GM19023 (cell line): ENCODE data around the gene WIZ.

ENCODE experiments used
- ATAC-seq: cut with Tn5 transposase; IDR thresholded peaks from one replicate; pipeline ENCODE4 v1.9.1; 2021; ENCODE audit warnings: mild to moderate bottlenecking, moderate library complexity; ENCODE audit not compliant: unreplicated experiment

The WIZ gene

GRCh38 chr19:15379083-15379998 is 70.4 kb downstream of the WIZ start, which contains the start of gene AKAP8:
AKAP8 (minus strand) TSS chr19:15379787; CDS start chr19:15379731, 56 bp downstream.
- peak; percentile 88 for ATAC-seq

- no peak for ATAC-seq
These were observed 71.1 kb downstream of the WIZ start for GRCh38 chr19:15378534-15379082.

GRCh38 chr19:15374796-15375440 is 74.8 kb downstream of the WIZ start:
- no peak for ATAC-seq

- no peak for ATAC-seq
These were observed 75.6 kb downstream of the WIZ start for GRCh38 chr19:15374105-15374651.

- ATAC-seq: no peak
These were observed 76.1 kb downstream of the WIZ start for GRCh38 chr19:15373644-15374043.

GRCh38 chr19:15372891-15373301 is 76.9 kb downstream of the WIZ start:
- ATAC-seq: no peak

DNA sequence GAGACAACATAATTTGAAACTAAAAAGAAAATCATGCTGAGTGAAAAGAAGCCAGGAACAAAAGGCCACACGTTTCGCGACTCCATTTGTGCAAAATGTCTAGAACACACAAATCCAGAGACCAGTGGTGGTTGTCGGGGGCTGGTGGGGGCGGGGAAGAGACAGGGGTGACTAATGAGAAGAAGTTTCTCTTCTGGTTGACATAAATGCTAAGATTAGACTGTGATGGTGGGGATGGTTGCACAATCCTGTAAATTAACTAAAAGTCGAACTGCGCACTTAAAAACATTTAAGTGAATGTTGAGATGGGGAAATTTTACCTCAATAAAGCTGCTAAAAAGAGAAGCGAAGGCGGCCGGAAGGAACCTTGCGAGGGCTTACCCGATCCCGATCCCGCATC is 77.3 kb downstream of the WIZ start:
- no peak for ATAC-seq

DNA sequence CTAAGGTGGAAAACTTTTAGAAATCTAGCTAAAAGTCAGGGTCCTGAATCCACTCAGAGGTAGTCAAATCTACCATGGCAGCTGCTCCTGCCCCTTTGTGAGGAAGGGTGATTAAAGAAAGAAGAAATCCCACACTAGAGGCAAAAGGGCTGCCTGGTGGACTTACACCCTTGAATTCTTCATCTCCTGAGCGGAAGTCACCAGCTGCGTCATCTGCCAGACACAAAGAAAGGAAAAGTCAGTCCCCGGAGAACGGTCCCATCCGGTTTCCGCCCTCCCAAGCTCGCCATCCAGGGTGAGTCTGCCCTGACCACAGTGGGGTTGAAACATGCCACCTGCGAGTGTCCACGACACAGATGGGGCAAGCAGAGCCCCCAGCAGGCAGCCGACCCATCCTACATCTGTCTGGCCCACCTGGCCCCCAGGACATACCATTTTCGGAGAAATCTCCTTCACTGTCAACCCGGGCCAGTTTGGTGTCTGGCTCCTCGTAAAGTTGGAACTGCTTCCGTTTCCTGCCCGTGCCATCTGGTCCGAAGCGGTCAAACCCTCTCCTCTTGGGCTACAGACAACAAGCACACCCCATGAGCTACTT is 77.9 kb downstream of the WIZ start:
- ATAC-seq: no peak

DNA sequence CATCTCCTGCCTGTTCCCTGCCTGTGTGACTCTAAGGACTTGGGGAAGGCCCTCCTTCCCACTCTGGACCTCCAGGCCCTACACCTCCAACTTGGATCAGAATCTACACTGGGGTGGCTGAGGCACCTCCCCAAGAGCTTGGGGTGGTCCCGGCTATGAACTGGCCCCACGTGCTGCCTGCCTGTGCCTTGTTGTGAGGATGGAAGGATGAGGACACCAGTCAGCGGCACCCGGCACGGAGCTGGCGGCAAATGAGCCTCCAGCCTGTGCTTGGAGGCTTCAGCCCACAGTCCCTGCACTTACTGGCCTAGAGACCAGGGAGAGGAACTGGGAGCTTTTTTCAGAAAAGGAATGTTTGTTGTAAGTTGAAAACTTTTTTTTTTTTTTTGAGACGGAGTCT is 78.6 kb downstream of the WIZ start:
- ATAC-seq: no peak
